BLaER1 treated with 17β-estradiol and CSF1 and Interleukin-3, amounts not matched to agents 10 nM and 100 nM (cell line): ENCODE data around the gene PNMA8A.

ENCODE experiments used
- H3K27ac ChIP-seq, 11 experiments: shearing (Covaris generic); formaldehyde crosslinking; 2 replicates each; pipeline ENCODE4 v1.8.1; 2022
- H3K27me3 ChIP-seq, 11 experiments: shearing (Covaris generic); formaldehyde crosslinking; 2 replicates each; pipeline ENCODE4 v1.8.1; 2022
- H3K36me3 ChIP-seq, 11 experiments: shearing (Covaris generic); formaldehyde crosslinking; 2 replicates each; pipeline ENCODE4 v1.8.1; 2022
- H3K4me1 ChIP-seq, 10 experiments: shearing (Covaris generic); formaldehyde crosslinking; 2 replicates each; pipeline ENCODE4 v1.8.1; 2022
- H3K4me2 ChIP-seq, 11 experiments: shearing (Covaris generic); formaldehyde crosslinking; 2 replicates each; pipeline ENCODE4 v1.8.1; 2022
- H3K4me3 ChIP-seq, 10 experiments: shearing (Covaris generic); formaldehyde crosslinking; 2 replicates each; pipeline ENCODE4 v1.8.1; 2022
- H3K9ac ChIP-seq, 11 experiments: shearing (Covaris generic); formaldehyde crosslinking; 2 replicates each; pipeline ENCODE4 v1.8.1; 2022
- H3K9me3 ChIP-seq, 11 experiments: shearing (Covaris generic); formaldehyde crosslinking; replicated peaks in 1 of 11; 2 replicates each; pipeline ENCODE4 v1.8.1; 2022
- H4K20me1 ChIP-seq, 11 experiments: shearing (Covaris generic); formaldehyde crosslinking; 2 replicates each; pipeline ENCODE4 v1.8.1; 2022
- Cebpa-rat ChIP-seq, 11 experiments: shearing (Covaris generic); IDR thresholded peaks; 2 replicates each; pipeline ENCODE4 v1.8.1; 2022

The PNMA8A gene

GRCh38 chr19:46463516-46463915 lies 7.8 kb downstream of the PNMA8A start:
- Histone ChIP-seq H3K9me3 (no peaks in the 10 kb centered on the region), H3K9ac (peak overlapping the region in 1 of 11 experiments; percentile 27; a peak in 1 of 22 replicates), H3K4me3 (no peak overlapping the region), H3K4me1 (peaks cover 14 to 80% (median 72%) of the 10 kb centered on the region in 10 experiments), H4K20me1 (no peaks in the 10 kb centered on the region), H3K4me2 (peak overlapping the region in 3 of 11 experiments; percentile 77 to 91 (median 87); a peak in 4 of 22 replicates), H3K27ac (peak overlapping the region in 4 of 11 experiments; percentile 41 to 93 (median 72); a peak in 6 of 22 replicates), H3K36me3 (no peaks in the 10 kb centered on the region), H3K27me3 (no peaks in the 10 kb centered on the region)
- TF ChIP-seq Cebpa-rat (IDR thresholded peaks at IDR 0.05), result no peak

GRCh38 chr19:46461537-46461936 lies 9.8 kb downstream of the PNMA8A start:
- H3K4me2 ChIP-seq, result peak overlapping the region in 8 of 11 experiments; percentile 2 to 71 (median 36); a peak in 15 of 22 replicates

GRCh38 chr19:46460981-46461380 lies 10.4 kb downstream of the PNMA8A start:
- H3K9ac ChIP-seq, result no peak overlapping the region
- H4K20me1 ChIP-seq, result no peaks in the 10 kb centered on the region
- H3K27ac ChIP-seq, result 0 out of 22 replicates have a peak overlapping the region, but pooled peaks of 1 of the 11 experiments have one; percentile 12
- H3K4me3 ChIP-seq, result no peak overlapping the region
- H3K4me2 ChIP-seq, result peak overlapping the region in 8 of 11 experiments; percentile 2 to 71 (median 36); a peak in 14 of 22 replicates
- no peaks in the 10 kb centered on the region for H3K9me3 ChIP-seq
- TF ChIP-seq Cebpa-rat (IDR thresholded peaks at IDR 0.05), result no peak
- H3K4me1 ChIP-seq, result peaks cover 3 to 56% (median 47%) of the 10 kb centered on the region in 10 experiments
- H3K27me3 ChIP-seq, result no peaks in the 10 kb centered on the region
- no peaks in the 10 kb centered on the region for H3K36me3 ChIP-seq

More at GRCh38 chr19:46461537-46461936, 9.8 kb downstream of the PNMA8A start:
- peaks cover 9 to 61% (median 52%) of the 10 kb centered on the region in 10 experiments for H3K4me1 ChIP-seq
- H3K4me3 ChIP-seq, result no peak overlapping the region
- H3K27me3 ChIP-seq, result no peaks in the 10 kb centered on the region
- H3K27ac ChIP-seq, result 0 out of 22 replicates have a peak overlapping the region, but pooled peaks of 1 of the 11 experiments have one; percentile 12
- TF ChIP-seq Cebpa-rat (IDR thresholded peaks at IDR 0.05), result no peak
- no peaks in the 10 kb centered on the region for H4K20me1 ChIP-seq
- peak overlapping the region in 1 of 11 experiments; percentile 46; a peak in 1 of 22 replicates for H3K9ac ChIP-seq
- H3K9me3 ChIP-seq, result no peaks in the 10 kb centered on the region
- no peaks in the 10 kb centered on the region for H3K36me3 ChIP-seq

- Histone ChIP-seq H3K4me3 (no peak overlapping the region), H3K9ac (no peak overlapping the region), H3K4me2 (no peak overlapping the region), H4K20me1 (no peaks in the 10 kb centered on the region), H3K27ac (no peak overlapping the region), H3K4me1 (peaks cover 0 to 47% (median 37%) of the 10 kb centered on the region in 10 experiments; a peak in 15 of 20 replicates), H3K36me3 (no peaks in the 10 kb centered on the region), H3K27me3 (no peaks in the 10 kb centered on the region), H3K9me3 (peaks cover 0 to 7% (median 0%) of the 10 kb centered on the region in 11 experiments; a peak in 2 of 22 replicates)
- TF ChIP-seq Cebpa-rat (IDR thresholded peaks at IDR 0.05), result no peak
Measured at GRCh38 chr19:46460055-46460454, 11.3 kb downstream of the PNMA8A start.

- H3K4me3 ChIP-seq, result no peak overlapping the region
- peaks cover 0 to 16% (median 10%) of the 10 kb centered on the region in 10 experiments; a peak in 14 of 20 replicates for H3K4me1 ChIP-seq
- H3K27me3 ChIP-seq, result no peaks in the 10 kb centered on the region
- no peak for TF ChIP-seq Cebpa-rat (IDR thresholded peaks at IDR 0.05)
- peaks cover 0 to 7% (median 0%) of the 10 kb centered on the region in 11 experiments; a peak in 2 of 22 replicates for H3K9me3 ChIP-seq
- no peak overlapping the region for H3K4me2 ChIP-seq
- no peaks in the 10 kb centered on the region for H4K20me1 ChIP-seq
- no peak overlapping the region for H3K9ac ChIP-seq
- no peak overlapping the region for H3K27ac ChIP-seq
- H3K36me3 ChIP-seq, result no peaks in the 10 kb centered on the region
Measured at GRCh38 chr19:46456930-46457329, 14.4 kb downstream of the PNMA8A start.

- Histone ChIP-seq H3K4me3 (no peak overlapping the region), H3K4me1 (no peaks in the 10 kb centered on the region), H3K4me2 (no peak overlapping the region), H3K27ac (no peak overlapping the region), H3K27me3 (no peaks in the 10 kb centered on the region), H3K9ac (no peak overlapping the region), H3K9me3 (peaks cover 11 to 20% (median 12%) of the 10 kb centered on the region in 11 experiments; a peak in 21 of 22 replicates), H3K36me3 (no peaks in the 10 kb centered on the region), H4K20me1 (no peaks in the 10 kb centered on the region)
- no peak for TF ChIP-seq Cebpa-rat (IDR thresholded peaks at IDR 0.05)
Measured at GRCh38 chr19:46454244-46454643, 17.1 kb downstream of the PNMA8A start.

- Histone ChIP-seq H3K4me1 (no peaks in the 10 kb centered on the region), H4K20me1 (no peaks in the 10 kb centered on the region), H3K9me3 (peaks cover 15 to 26% (median 18%) of the 10 kb centered on the region in 11 experiments; a peak in 21 of 22 replicates), H3K9ac (no peak overlapping the region), H3K27me3 (no peaks in the 10 kb centered on the region), H3K4me3 (no peak overlapping the region), H3K27ac (no peak overlapping the region), H3K4me2 (no peak overlapping the region), H3K36me3 (no peaks in the 10 kb centered on the region)
- no peak for TF ChIP-seq Cebpa-rat (IDR thresholded peaks at IDR 0.05)
Measured at GRCh38 chr19:46453661-46454060, 17.7 kb downstream of the PNMA8A start.

GRCh38 chr19:46452186-46452585 lies 19.2 kb downstream of the PNMA8A start:
- Histone ChIP-seq H3K4me1 (peaks cover 0 to 10% (median 7%) of the 10 kb centered on the region in 10 experiments; a peak in 12 of 20 replicates), H3K4me2 (no peak overlapping the region), H3K27me3 (no peaks in the 10 kb centered on the region), H3K27ac (no peak overlapping the region), H3K4me3 (no peak overlapping the region), H3K9me3 (peaks cover 15 to 27% (median 19%) of the 10 kb centered on the region in 11 experiments; a peak in 21 of 22 replicates), H3K9ac (no peak overlapping the region), H3K36me3 (no peaks in the 10 kb centered on the region), H4K20me1 (no peaks in the 10 kb centered on the region)
- no peak for TF ChIP-seq Cebpa-rat (IDR thresholded peaks at IDR 0.05)

GRCh38 chr19:46451352-46451751 lies 20.0 kb downstream of the PNMA8A start:
- no peak for TF ChIP-seq Cebpa-rat (IDR thresholded peaks at IDR 0.05)
- Histone ChIP-seq H3K27ac (no peak overlapping the region), H3K4me3 (no peak overlapping the region)

More at GRCh38 chr19:46451352-46451751, 20.0 kb downstream of the PNMA8A start:
- no peaks in the 10 kb centered on the region for H4K20me1 ChIP-seq
- no peaks in the 10 kb centered on the region for H3K27me3 ChIP-seq
- no peaks in the 10 kb centered on the region for H3K36me3 ChIP-seq
- no peak overlapping the region for H3K4me2 ChIP-seq
- H3K9me3 ChIP-seq, result peaks cover 15 to 27% (median 19%) of the 10 kb centered on the region in 11 experiments; a peak in 21 of 22 replicates
- peaks cover 0 to 10% (median 7%) of the 10 kb centered on the region in 10 experiments; a peak in 12 of 20 replicates for H3K4me1 ChIP-seq
- H3K9ac ChIP-seq, result no peak overlapping the region
